K562 (cell line): ENCODE data around the gene CBX1.

ENCODE experiments used
- ARID3B ChIP-seq: fragments of 250-450 bp; sonication (Bioruptor Pico); IDR thresholded peaks from 2 replicates; pipeline ENCODE4 v1.4.0; 2020; ENCODE audit warnings: borderline replicate concordance
- CTCF ChIP-seq, 3 experiments: IDR thresholded peaks in 2 of 3; conservative IDR thresholded peaks in 1 of 3; 2 replicates each; pipeline ENCODE4 v1.5.1; 2011 to 2012; ENCODE audit warnings: low read length in 3 of 3, mild to moderate bottlenecking in 3 of 3, control low read depth in 2 of 3, improper control_type of control experiment in 1 of 3, inconsistent platforms in 1 of 3, low read depth in 1 of 3, mixed read lengths in 1 of 3, moderate library complexity in 1 of 3; ENCODE audit not compliant: insufficient read depth in 2 of 3
- FOXP4 ChIP-seq: sonication (generic); formaldehyde crosslinking; IDR thresholded peaks from 2 replicates; pipeline ENCODE4 v1.8.0; 2022; ENCODE audit warnings: mild to moderate bottlenecking, missing genetic modification reagents, borderline replicate concordance
- GABPA ChIP-seq: fragments of 200-800 bp; sonication (Bioruptor generic); conservative IDR thresholded peaks from 2 replicates; pipeline ENCODE4 v1.6.1; 2016; ENCODE audit warnings: low read depth, missing genetic modification characterization, missing compliant biosample characterization
- GTF2B ChIP-seq: IDR thresholded peaks from 2 replicates; pipeline ENCODE4 v1.6.1; 2011; ENCODE audit not compliant: insufficient read length; ENCODE audit errors: extremely low read depth
- POLR2AphosphoS5 ChIP-seq: IDR thresholded peaks from 2 replicates; pipeline ENCODE4 v1.6.1; 2011; ENCODE audit warnings: mild to moderate bottlenecking, low read depth, low read length, moderate library complexity; ENCODE audit not compliant: control insufficient read depth, insufficient read depth
- SMAD4 ChIP-seq: fragments of 250-450 bp; sonication (Bioruptor Pico); conservative IDR thresholded peaks from 2 replicates; pipeline ENCODE4 v1.8.0; 2021; ENCODE audit warnings: inconsistent platforms, mild to moderate bottlenecking, moderate library complexity
- SMC3 ChIP-seq: conservative IDR thresholded peaks from 2 replicates; pipeline ENCODE4 v1.6.1; 2011; ENCODE audit warnings: low read depth, low read length, improper control_type of control experiment; ENCODE audit not compliant: insufficient read depth
- USF2 ChIP-seq: sonication (generic); formaldehyde crosslinking; IDR thresholded peaks from 2 replicates; pipeline ENCODE4 v1.5.0; 2020; ENCODE audit warnings: missing genetic modification reagents
- YY1 ChIP-seq, 3 experiments: IDR thresholded peaks; 2 replicates each; pipeline ENCODE4 v1.6.1; 2011; ENCODE audit warnings: low read length in 2 of 3, mild to moderate bottlenecking in 2 of 3, moderate library complexity in 2 of 3, borderline replicate concordance in 1 of 3, control low read depth in 1 of 3, low read depth in 1 of 3; ENCODE audit not compliant: insufficient read depth in 3 of 3, insufficient replicate concordance in 2 of 3, control insufficient read depth in 1 of 3, insufficient read length in 1 of 3; ENCODE audit errors: extremely low read depth in 1 of 3
- ZNF668 ChIP-seq: fragments of 250-450 bp; sonication (Bioruptor Pico); IDR thresholded peaks from 2 replicates; pipeline ENCODE4 v1.8.0; 2022; ENCODE audit warnings: mild to moderate bottlenecking, inconsistent platforms

- TF ChIP-seq YY1 (IDR thresholded peaks at IDR 0.05; ENCODE audit: borderline replicate concordance in 1 of 3, control insufficient read depth in 1 of 3, extremely low read depth in 1 of 3, insufficient read depth in 3 of 3, insufficient read length in 1 of 3, insufficient replicate concordance in 2 of 3, low read depth in 1 of 3, low read length in 2 of 3) (no peak), GABPA (tag) (no peak), POLR2AphosphoS5 (no peak), CTCF (IDR thresholded peaks at IDR 0.05 in 2 of 3, conservative IDR thresholded peaks at IDR 0.05 in 1 of 3; ENCODE audit: insufficient read depth in 2 of 3, low read depth in 1 of 3, low read length in 3 of 3) (no peak), SMAD4 (CRISPR knock-in tag) (no peak), ZNF668 (CRISPR knock-in tag) (no peak), USF2 (CRISPR knock-in tag) (no peak), FOXP4 (CRISPR knock-in tag) (no peak), GTF2B (no peak), SMC3 (no peak), ARID3B (CRISPR knock-in tag) (no peak)
Observed at GRCh38 chr17:48110761-48111160, 9.5 kb upstream of the CBX1 start.
